H1 (cell line): ENCODE results near the gene NOXRED1. TPM values are rescaled to one million over a fixed set of nuclear protein-coding genes. Genes with fewer than 3 reads are reported as not detected.

Experiments
- FOSL1 ChIP-seq: IDR thresholded peaks from 2 replicates; pipeline ENCODE4 v1.6.1; 2011; ENCODE audit warnings: mild to moderate bottlenecking, low read depth, low read length, moderate library complexity; ENCODE audit not compliant: insufficient read depth
- KDM1A ChIP-seq: fragments of 200-600, 300-600 bp; sonication (generic); IDR thresholded peaks from 2 replicates; pipeline ENCODE4 v1.7.1; 2016; ENCODE audit warnings: mild to moderate bottlenecking, low read length, borderline replicate concordance
- RBBP5 ChIP-seq: IDR thresholded peaks from 2 replicates; pipeline ENCODE4 v1.7.1; 2012; ENCODE audit warnings: low read depth, mild to moderate bottlenecking, inconsistent platforms, low read length, moderate library complexity, borderline replicate concordance
- RNF2 ChIP-seq: fragments of 200-900, 300-1000 bp; sonication (generic); IDR thresholded peaks from 2 replicates; pipeline ENCODE4 v1.7.1; 2016; ENCODE audit warnings: borderline replicate concordance, low read depth, mild to moderate bottlenecking, antibody characterized with exemption, low read length; ENCODE audit not compliant: poor library complexity, severe bottlenecking; ENCODE audit errors: missing control alignments
- polyA plus RNA-seq, 7 experiments: library from polyadenylated mRNA; depleted of rRNA in 3 of 7; stranded (reverse) in 5 of 7; unstranded in 2 of 7; fragments of >200 nt in 5 of 7; fragments of 200-250 nt in 2 of 7; gene quantifications; 1 replicate in 5 of 7; 2 replicates in 1 of 7; 4 replicates in 1 of 7; pipeline versions ENCODE4 v1.2.1 to v1.2.3, GENCODE V29; 2011 to 2013; ENCODE audit warnings: missing spikeins in 2 of 7, mixed read lengths in 2 of 7
- total RNA-seq: library from RNA; stranded (reverse); fragmentation: NEBNext Ultra II Directional; extraction: Animal tissue kit (Norgen Biotek cat#: 25700); gene quantifications from 2 replicates; pipeline ENCODE4 v1.2.1, GENCODE V29; 2021
- TF ChIP-seq, protein P1 (sequence below): fragments of 300-600 bp; sonication (generic); IDR thresholded peaks from 2 replicates; pipeline ENCODE4 v1.7.1; 2012; ENCODE audit warnings: low read length, moderate library complexity, mild to moderate bottlenecking, inconsistent platforms; ENCODE audit not compliant: insufficient replicate concordance

The NOXRED1 gene
- total and polyA plus RNA-seq, 2 of the 8 experiments (the other 6 are each of a cell fraction or from before 2014, with no cell fraction given) = 0.23 to 0.48 TPM

DNA sequence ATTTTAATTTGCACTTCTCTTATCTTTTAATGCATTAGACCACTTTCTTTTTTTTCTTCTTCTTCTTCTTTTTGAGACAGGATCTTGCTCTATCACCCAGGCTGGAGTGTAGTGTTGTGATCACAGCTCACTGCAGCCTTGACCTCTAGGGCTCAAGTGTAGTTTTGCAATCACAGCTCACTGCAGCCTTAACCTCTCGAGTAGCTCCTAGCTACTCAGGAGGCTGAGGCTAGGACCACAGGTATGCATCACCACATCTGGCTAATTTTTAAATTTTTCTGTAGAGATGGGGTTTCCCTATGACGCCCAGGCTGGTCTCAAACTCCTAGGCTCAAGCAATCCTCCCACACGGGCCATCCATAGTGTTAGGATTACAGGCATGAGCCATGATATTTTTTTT lies 59.2 kb downstream of the NOXRED1 start (continued):
- TF ChIP-seq RNF2 (no peak), KDM1A (no peak), RBBP5 (no peak), FOSL1 (no peak)
- TF ChIP-seq, protein P1, sequence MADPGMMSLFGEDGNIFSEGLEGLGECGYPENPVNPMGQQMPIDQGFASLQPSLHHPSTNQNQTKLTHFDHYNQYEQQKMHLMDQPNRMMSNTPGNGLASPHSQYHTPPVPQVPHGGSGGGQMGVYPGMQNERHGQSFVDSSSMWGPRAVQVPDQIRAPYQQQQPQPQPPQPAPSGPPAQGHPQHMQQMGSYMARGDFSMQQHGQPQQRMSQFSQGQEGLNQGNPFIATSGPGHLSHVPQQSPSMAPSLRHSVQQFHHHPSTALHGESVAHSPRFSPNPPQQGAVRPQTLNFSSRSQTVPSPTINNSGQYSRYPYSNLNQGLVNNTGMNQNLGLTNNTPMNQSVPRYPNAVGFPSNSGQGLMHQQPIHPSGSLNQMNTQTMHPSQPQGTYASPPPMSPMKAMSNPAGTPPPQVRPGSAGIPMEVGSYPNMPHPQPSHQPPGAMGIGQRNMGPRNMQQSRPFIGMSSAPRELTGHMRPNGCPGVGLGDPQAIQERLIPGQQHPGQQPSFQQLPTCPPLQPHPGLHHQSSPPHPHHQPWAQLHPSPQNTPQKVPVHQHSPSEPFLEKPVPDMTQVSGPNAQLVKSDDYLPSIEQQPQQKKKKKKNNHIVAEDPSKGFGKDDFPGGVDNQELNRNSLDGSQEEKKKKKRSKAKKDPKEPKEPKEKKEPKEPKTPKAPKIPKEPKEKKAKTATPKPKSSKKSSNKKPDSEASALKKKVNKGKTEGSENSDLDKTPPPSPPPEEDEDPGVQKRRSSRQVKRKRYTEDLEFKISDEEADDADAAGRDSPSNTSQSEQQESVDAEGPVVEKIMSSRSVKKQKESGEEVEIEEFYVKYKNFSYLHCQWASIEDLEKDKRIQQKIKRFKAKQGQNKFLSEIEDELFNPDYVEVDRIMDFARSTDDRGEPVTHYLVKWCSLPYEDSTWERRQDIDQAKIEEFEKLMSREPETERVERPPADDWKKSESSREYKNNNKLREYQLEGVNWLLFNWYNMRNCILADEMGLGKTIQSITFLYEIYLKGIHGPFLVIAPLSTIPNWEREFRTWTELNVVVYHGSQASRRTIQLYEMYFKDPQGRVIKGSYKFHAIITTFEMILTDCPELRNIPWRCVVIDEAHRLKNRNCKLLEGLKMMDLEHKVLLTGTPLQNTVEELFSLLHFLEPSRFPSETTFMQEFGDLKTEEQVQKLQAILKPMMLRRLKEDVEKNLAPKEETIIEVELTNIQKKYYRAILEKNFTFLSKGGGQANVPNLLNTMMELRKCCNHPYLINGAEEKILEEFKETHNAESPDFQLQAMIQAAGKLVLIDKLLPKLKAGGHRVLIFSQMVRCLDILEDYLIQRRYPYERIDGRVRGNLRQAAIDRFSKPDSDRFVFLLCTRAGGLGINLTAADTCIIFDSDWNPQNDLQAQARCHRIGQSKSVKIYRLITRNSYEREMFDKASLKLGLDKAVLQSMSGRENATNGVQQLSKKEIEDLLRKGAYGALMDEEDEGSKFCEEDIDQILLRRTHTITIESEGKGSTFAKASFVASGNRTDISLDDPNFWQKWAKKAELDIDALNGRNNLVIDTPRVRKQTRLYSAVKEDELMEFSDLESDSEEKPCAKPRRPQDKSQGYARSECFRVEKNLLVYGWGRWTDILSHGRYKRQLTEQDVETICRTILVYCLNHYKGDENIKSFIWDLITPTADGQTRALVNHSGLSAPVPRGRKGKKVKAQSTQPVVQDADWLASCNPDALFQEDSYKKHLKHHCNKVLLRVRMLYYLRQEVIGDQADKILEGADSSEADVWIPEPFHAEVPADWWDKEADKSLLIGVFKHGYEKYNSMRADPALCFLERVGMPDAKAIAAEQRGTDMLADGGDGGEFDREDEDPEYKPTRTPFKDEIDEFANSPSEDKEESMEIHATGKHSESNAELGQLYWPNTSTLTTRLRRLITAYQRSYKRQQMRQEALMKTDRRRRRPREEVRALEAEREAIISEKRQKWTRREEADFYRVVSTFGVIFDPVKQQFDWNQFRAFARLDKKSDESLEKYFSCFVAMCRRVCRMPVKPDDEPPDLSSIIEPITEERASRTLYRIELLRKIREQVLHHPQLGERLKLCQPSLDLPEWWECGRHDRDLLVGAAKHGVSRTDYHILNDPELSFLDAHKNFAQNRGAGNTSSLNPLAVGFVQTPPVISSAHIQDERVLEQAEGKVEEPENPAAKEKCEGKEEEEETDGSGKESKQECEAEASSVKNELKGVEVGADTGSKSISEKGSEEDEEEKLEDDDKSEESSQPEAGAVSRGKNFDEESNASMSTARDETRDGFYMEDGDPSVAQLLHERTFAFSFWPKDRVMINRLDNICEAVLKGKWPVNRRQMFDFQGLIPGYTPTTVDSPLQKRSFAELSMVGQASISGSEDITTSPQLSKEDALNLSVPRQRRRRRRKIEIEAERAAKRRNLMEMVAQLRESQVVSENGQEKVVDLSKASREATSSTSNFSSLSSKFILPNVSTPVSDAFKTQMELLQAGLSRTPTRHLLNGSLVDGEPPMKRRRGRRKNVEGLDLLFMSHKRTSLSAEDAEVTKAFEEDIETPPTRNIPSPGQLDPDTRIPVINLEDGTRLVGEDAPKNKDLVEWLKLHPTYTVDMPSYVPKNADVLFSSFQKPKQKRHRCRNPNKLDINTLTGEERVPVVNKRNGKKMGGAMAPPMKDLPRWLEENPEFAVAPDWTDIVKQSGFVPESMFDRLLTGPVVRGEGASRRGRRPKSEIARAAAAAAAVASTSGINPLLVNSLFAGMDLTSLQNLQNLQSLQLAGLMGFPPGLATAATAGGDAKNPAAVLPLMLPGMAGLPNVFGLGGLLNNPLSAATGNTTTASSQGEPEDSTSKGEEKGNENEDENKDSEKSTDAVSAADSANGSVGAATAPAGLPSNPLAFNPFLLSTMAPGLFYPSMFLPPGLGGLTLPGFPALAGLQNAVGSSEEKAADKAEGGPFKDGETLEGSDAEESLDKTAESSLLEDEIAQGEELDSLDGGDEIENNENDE = no peak
